ENCODE results near the gene ZP1.

The ZP1 gene

DNA sequence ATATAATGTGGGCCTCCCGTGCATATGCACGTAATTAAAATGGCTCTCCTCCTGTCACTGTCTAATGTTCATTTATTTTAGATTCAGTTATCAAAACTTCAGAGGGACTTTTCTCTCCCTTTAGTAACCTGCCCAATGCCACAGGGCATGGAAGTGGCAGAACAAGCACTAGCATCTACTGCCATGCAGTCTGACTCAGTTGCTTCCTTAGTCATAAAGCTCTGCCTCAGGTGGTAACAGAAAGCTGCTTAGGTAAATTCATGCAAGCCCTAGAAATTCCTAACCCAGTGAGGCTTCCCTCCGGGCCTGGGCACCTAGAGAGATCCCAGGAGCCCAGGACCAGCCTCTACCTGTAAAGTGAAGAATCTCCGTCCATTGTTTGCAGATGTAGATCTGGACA is 30.2 kb downstream of the ZP1 start:
- peaks cover 9% of the 10 kb centered on the region for H3K4me1 ChIP-seq (ENCODE audit: insufficient read depth, low read length, poor library complexity, severe bottlenecking)
- no peaks in the 10 kb centered on the region for H3K9me2 ChIP-seq (replicated peaks; ENCODE audit: low read depth, low read length)
- H4K20me1 ChIP-seq (ENCODE audit: insufficient read depth, low read length, poor library complexity, severe bottlenecking): peaks cover 14% of the 10 kb centered on the region
- H3K27me3 ChIP-seq (ENCODE audit: insufficient read depth, low read length, poor library complexity, severe bottlenecking): no peaks in the 10 kb centered on the region
- peaks cover 15% of the 10 kb centered on the region; the same call in 1 of the 2 replicates for H3K79me2 ChIP-seq (ENCODE audit: insufficient read depth, low read length)
- peaks cover 89% of the 10 kb centered on the region; the same call in 1 of the 2 replicates for H3K36me3 ChIP-seq (ENCODE audit: insufficient read depth, low read length)
- peaks cover 4% of the 10 kb centered on the region; the same call in 1 of the 2 replicates for H3F3A ChIP-seq (ENCODE audit: low read depth)
- H3K9ac ChIP-seq (ENCODE audit: low read depth, low read length, poor library complexity, severe bottlenecking): no peak overlapping the region
- H3K4me3 ChIP-seq (ENCODE audit: low read length, poor library complexity, severe bottlenecking): no peak overlapping the region
- no peak overlapping the region for H2AFZ ChIP-seq (ENCODE audit: low read length)
- H3K4me2 ChIP-seq (ENCODE audit: low read depth, low read length, poor library complexity, severe bottlenecking): no peak overlapping the region
- TF ChIP-seq, protein P1, sequence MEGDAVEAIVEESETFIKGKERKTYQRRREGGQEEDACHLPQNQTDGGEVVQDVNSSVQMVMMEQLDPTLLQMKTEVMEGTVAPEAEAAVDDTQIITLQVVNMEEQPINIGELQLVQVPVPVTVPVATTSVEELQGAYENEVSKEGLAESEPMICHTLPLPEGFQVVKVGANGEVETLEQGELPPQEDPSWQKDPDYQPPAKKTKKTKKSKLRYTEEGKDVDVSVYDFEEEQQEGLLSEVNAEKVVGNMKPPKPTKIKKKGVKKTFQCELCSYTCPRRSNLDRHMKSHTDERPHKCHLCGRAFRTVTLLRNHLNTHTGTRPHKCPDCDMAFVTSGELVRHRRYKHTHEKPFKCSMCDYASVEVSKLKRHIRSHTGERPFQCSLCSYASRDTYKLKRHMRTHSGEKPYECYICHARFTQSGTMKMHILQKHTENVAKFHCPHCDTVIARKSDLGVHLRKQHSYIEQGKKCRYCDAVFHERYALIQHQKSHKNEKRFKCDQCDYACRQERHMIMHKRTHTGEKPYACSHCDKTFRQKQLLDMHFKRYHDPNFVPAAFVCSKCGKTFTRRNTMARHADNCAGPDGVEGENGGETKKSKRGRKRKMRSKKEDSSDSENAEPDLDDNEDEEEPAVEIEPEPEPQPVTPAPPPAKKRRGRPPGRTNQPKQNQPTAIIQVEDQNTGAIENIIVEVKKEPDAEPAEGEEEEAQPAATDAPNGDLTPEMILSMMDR (conservative IDR thresholded peaks at IDR 0.05; ENCODE audit: low read length): no peak
- no peak for TF ChIP-seq EZH2phosphoT487 (IDR thresholded peaks at IDR 0.05; ENCODE audit: borderline replicate concordance)
- H3K9me3 ChIP-seq (ENCODE audit: insufficient read depth, low read depth, low read length): no peaks in the 10 kb centered on the region

GRCh38 chr11:60899046-60899936 is 31.9 kb downstream of the ZP1 start:
- H3K4me2 ChIP-seq (ENCODE audit: low read depth, low read length, poor library complexity, severe bottlenecking): no peak overlapping the region
- H3K27me3 ChIP-seq (ENCODE audit: insufficient read depth, low read length, poor library complexity, severe bottlenecking): no peaks in the 10 kb centered on the region
- H3K9me2 ChIP-seq (replicated peaks; ENCODE audit: low read depth, low read length): no peaks in the 10 kb centered on the region
- peaks cover 26% of the 10 kb centered on the region for H4K20me1 ChIP-seq (ENCODE audit: insufficient read depth, low read length, poor library complexity, severe bottlenecking)
- H3K4me1 ChIP-seq (ENCODE audit: insufficient read depth, low read length, poor library complexity, severe bottlenecking): peaks cover 21% of the 10 kb centered on the region
- peaks cover 33% of the 10 kb centered on the region for H3K79me2 ChIP-seq (ENCODE audit: insufficient read depth, low read length)
- TF ChIP-seq, protein P1 (conservative IDR thresholded peaks at IDR 0.05; ENCODE audit: low read length): peak; percentile 99
- no peak for TF ChIP-seq EZH2phosphoT487 (IDR thresholded peaks at IDR 0.05; ENCODE audit: borderline replicate concordance)
- H3F3A ChIP-seq (ENCODE audit: low read depth): peaks cover 4% of the 10 kb centered on the region; the same call in 1 of the 2 replicates
- no peak overlapping the region for H2AFZ ChIP-seq (ENCODE audit: low read length)
- no peaks in the 10 kb centered on the region for H3K9me3 ChIP-seq (ENCODE audit: insufficient read depth, low read depth, low read length)
- no peak overlapping the region for H3K9ac ChIP-seq (ENCODE audit: low read depth, low read length, poor library complexity, severe bottlenecking)
- H3K4me3 ChIP-seq (ENCODE audit: low read length, poor library complexity, severe bottlenecking): no peak overlapping the region
- H3K36me3 ChIP-seq (ENCODE audit: insufficient read depth, low read length): peaks cover 89% of the 10 kb centered on the region; the same call in 1 of the 2 replicates

- Histone ChIP-seq H3K4me3 (ENCODE audit: low read length, poor library complexity, severe bottlenecking) (no peak overlapping the region), H2AFZ (ENCODE audit: low read length) (no peak overlapping the region), H3K27me3 (ENCODE audit: insufficient read depth, low read length, poor library complexity, severe bottlenecking) (no peaks in the 10 kb centered on the region), H3K9me2 (replicated peaks; ENCODE audit: low read depth, low read length) (no peaks in the 10 kb centered on the region), H3K79me2 (ENCODE audit: insufficient read depth, low read length) (peaks cover 40% of the 10 kb centered on the region), H3K4me1 (ENCODE audit: insufficient read depth, low read length, poor library complexity, severe bottlenecking) (peaks cover 26% of the 10 kb centered on the region), H3K4me2 (ENCODE audit: low read depth, low read length, poor library complexity, severe bottlenecking) (no peak overlapping the region), H3K36me3 (ENCODE audit: insufficient read depth, low read length) (peaks cover 83% of the 10 kb centered on the region; the same call in 1 of the 2 replicates), H3K9me3 (ENCODE audit: insufficient read depth, low read depth, low read length) (no peaks in the 10 kb centered on the region), H3K9ac (ENCODE audit: low read depth, low read length, poor library complexity, severe bottlenecking) (no peak overlapping the region), H4K20me1 (ENCODE audit: insufficient read depth, low read length, poor library complexity, severe bottlenecking) (peaks cover 33% of the 10 kb centered on the region), H3F3A (ENCODE audit: low read depth) (peaks cover 4% of the 10 kb centered on the region; the same call in 1 of the 2 replicates)
- TF ChIP-seq, protein P1 (conservative IDR thresholded peaks at IDR 0.05; ENCODE audit: low read length): no peak
- TF ChIP-seq EZH2phosphoT487 (IDR thresholded peaks at IDR 0.05; ENCODE audit: borderline replicate concordance): no peak
These were observed 32.6 kb downstream of the ZP1 start for GRCh38 chr11:60899977-60900376.
